GM21717 (cell line): ENCODE data around the gene TTYH3.

Experiments
- ATAC-seq: cut with Tn5 transposase; IDR thresholded peaks from one replicate; pipeline ENCODE4 v1.9.1; 2021; ENCODE audit warnings: mild to moderate bottlenecking, moderate library complexity; ENCODE audit not compliant: unreplicated experiment

TTYH3 gene

DNA sequence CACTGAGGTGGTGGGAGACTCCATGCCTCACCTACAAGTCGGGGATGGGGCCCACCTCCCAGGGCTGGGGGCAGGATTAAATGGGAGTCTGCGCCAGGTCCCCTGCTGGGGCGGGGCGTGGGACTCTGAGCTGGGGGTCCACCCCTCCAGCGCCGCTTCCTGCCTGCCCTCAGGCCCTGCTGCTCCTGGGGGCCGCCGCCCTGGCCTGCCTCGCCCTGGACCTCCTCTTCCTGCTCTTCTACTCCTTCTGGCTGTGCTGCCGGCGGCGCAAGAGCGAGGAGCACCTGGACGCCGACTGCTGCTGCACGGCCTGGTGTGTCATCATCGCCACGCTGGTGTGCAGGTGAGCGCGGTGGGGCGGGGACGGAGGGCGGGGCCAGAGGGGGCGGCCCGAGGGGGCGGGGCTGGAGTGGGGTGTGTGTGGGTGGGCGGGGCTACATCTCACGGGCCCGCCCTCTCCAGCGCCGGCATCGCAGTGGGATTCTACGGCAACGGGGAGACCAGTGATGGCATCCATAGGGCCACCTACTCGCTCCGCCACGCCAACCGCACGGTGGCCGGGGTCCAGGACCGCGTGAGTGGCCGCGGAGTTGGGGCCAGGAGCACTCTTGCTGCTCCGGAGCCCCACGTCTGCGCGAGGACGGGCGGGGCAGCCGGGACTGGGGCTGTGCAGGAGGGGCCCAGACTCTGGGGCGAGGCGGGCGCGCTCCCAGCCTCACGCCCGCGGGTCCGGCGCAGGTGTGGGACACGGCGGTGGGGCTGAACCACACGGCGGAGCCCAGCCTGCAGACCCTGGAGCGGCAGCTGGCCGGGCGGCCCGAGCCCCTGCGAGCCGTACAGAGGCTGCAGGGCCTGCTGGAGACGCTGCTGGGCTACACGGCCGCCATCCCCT is 15.1 kb downstream of the TTYH3 start:
- ATAC-seq, result no peak

DNA sequence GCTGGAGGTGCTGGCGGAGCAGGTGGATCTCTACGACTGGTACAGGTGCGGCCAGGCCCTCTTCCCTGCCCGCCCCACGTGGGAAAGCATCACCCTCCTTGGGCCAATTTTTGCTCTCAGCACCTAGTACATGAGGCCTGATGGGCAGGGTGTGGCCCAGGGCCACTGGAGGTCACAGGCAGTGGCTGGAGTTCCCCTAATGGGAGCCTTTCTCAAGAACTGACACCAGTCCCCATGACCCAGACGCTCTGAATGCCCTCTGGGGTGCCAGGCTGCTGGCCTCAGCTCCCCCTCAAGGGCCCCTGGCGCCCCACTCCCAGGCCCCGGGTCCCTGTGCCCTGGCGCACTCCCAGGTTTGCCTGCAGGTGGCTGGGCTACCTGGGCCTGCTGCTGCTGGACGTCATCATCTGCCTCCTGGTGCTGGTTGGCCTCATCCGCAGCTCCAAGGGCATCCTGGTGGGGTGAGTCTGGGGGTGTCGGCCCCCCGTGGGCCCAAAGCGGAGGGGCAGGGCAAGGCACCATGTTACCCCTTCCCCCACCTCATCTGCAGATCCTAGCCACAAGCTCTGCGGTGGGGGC is 15.9 kb downstream of the TTYH3 start:
- no peak for ATAC-seq

DNA sequence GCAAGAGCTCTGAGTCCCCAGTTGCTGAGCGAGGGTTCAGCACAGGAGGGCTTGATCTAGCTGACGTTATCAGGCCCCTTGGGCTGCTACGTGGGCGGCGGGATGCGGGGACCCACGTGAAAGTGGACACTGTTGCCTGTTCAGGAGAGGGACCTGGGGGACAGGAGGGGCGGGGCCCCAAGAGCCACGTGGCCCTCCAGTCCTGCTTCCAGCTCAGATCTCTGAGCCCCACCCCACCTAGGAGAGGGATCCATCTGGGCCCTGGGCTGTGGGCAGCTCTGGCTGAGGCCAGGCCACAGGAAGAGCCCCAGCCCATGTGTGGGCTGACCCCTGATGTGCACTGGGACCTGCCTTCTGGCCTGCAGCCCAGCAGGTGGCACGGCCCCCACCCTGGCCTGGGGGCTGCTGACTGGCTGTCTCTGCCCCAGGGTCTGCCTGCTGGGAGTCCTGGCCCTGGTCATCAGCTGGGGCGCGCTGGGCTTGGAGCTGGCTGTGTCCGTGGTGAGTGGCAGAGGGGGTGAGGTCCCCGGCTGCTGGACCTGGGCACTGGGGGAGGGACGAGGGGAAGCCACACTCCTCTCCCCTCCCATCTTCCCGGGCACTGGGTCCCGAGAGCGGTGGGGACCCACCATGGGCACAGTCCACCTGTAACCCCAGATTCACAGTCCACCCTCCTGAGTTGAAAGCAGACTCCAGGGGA is 17.5 kb downstream of the TTYH3 start:
- no peak for ATAC-seq

- ATAC-seq, result no peak
Observed at GRCh38 chr7:2649991-2650390, 18.2 kb downstream of the TTYH3 start.

DNA sequence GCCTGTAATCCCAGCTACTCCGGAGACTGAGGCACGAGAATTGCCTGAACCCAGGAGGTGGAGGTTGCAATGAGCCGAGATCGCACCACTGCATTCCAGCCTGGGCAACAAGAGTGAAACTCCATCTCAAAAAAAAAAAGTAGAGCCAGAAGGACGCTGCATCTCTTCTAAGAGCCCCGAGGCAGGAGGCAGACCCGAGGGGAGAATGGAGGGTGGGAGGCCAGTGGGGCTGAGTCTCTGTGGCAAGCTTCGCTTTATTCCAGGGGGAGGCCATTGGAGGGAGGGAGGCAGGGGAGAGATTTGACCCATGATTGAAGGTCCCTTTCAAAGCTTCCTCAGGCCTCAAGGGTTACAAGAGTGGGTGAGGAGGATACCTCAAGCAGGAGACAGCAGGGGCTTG is 18.7 kb downstream of the TTYH3 start:
- no peak for ATAC-seq

- no peak for ATAC-seq
Observed at GRCh38 chr7:2651336-2651735, 19.6 kb downstream of the TTYH3 start.

GRCh38 chr7:2651847-2652735 is 20.3 kb downstream of the TTYH3 start:
- no peak for ATAC-seq

DNA sequence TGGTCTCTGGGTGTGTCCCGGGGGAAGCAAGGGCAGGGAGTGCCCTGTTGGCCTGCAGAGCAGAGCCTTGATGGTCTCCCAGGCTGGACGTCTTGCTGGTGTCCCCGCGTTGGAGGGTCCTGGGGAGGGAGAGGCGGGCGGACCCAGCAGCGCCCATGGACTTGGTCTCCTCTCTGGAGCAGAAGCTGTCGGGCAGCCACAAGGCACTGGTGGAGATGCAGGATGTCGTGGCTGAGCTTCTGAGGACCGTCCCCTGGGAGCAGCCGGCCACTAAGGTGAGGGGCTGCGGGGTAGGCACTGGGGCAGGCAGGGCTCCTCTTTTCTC is 20.9 kb downstream of the TTYH3 start:
- ATAC-seq, result no peak

- no peak for ATAC-seq
Observed at GRCh38 chr7:2654059-2654458, 22.3 kb downstream of the TTYH3 start.

- no peak for ATAC-seq
Observed at GRCh38 chr7:2655870-2656614, 24.3 kb downstream of the TTYH3 start.

- no peak for ATAC-seq
Observed at GRCh38 chr7:2657208-2657607, 25.4 kb downstream of the TTYH3 start.

DNA sequence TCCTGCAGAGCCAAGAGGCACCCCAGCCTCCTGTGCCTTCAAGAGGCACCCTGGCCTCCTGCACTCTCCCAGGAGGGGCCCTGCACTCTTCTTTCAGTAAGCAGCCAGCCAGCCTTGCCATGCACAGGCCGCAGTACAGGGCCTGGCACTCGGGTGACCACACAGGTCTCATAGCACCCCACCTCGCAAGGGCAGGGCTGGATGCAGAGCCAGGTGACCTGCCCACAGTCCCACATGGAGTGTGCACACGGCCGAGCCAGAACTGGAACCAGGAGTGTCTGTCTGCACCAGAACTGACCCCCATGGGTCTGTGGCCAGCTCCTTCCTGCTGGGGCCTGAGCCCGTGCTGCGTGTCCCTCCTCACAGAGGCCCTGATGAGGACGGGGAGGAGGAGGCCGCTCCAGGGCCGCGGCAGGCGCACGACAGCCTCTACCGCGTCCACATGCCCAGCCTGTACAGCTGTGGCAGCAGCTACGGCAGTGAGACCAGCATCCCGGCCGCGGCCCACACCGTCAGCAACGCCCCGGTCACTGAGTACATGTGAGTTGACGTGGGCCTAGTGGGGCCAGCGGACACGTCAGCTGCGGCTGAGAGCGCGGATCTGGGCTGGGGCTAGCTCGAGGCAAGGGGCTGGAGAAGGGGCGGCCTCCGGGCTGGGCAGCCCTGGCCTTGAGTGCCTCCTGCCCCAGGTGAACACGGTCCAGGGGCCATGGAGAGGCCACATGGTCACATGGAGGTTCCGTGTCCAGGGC is 26.3 kb downstream of the TTYH3 start:
- ATAC-seq, result no peak

DNA sequence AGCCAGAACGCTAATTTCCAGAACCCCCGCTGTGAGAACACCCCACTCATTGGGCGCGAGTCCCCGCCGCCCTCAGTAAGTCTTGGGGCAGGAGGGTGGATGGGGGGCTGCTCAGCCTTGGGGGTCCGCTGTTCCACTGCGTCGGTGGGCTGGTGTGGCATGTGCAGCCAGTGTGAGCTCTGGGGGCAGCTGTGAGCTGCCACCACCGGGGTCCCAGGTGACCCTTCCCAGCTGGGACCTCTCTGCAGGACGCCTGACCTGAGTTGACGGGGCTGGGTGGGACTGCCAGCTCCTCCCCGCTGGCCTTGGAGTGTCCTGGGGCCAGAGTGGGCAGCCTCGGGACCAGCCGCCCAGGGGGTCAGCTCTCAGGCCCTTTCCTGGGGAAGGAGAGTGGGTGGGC is 27.2 kb downstream of the TTYH3 start:
- ATAC-seq, result no peak

- no peak for ATAC-seq
Observed at GRCh38 chr7:2659556-2660358, 28.0 kb downstream of the TTYH3 start.

- no peak for ATAC-seq
Observed at GRCh38 chr7:2660359-2661095, 28.7 kb downstream of the TTYH3 start.

- no peak for ATAC-seq
Observed at GRCh38 chr7:2661096-2661449, 29.3 kb downstream of the TTYH3 start.

- no peak for ATAC-seq
Observed at GRCh38 chr7:2661602-2662272, 30.0 kb downstream of the TTYH3 start.
